GM12801 (cell line): Measurements from ENCODE around the gene KCNC2.

Experiments
- TF ChIP-seq, protein P1 (sequence below): IDR thresholded peaks from one replicate; pipeline ENCODE4 v1.5.1; 2011; ENCODE audit warnings: control low read depth; ENCODE audit not compliant: insufficient read length; ENCODE audit errors: extremely low read depth

Gene KCNC2

DNA sequence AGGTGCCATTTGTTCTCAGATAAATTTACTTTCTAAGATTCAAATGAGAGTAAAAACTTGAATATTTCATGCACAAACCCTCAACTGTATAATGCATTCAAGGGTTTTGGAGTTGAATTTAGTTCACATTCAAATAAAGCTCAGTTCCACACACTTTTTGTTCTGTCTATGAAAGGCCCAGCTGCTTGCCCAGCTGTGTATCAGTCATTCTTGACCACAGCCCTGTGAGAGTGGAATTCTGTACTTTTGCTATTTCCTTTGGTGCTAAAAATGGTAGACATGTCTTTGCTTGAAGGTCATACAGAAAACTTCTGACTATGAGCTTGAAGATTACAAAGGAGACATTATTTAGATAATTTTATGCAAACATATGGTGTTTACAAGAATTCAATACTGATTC, 110.4 kb downstream of the KCNC2 start:
- TF ChIP-seq, protein P1, sequence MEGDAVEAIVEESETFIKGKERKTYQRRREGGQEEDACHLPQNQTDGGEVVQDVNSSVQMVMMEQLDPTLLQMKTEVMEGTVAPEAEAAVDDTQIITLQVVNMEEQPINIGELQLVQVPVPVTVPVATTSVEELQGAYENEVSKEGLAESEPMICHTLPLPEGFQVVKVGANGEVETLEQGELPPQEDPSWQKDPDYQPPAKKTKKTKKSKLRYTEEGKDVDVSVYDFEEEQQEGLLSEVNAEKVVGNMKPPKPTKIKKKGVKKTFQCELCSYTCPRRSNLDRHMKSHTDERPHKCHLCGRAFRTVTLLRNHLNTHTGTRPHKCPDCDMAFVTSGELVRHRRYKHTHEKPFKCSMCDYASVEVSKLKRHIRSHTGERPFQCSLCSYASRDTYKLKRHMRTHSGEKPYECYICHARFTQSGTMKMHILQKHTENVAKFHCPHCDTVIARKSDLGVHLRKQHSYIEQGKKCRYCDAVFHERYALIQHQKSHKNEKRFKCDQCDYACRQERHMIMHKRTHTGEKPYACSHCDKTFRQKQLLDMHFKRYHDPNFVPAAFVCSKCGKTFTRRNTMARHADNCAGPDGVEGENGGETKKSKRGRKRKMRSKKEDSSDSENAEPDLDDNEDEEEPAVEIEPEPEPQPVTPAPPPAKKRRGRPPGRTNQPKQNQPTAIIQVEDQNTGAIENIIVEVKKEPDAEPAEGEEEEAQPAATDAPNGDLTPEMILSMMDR: no peak

DNA sequence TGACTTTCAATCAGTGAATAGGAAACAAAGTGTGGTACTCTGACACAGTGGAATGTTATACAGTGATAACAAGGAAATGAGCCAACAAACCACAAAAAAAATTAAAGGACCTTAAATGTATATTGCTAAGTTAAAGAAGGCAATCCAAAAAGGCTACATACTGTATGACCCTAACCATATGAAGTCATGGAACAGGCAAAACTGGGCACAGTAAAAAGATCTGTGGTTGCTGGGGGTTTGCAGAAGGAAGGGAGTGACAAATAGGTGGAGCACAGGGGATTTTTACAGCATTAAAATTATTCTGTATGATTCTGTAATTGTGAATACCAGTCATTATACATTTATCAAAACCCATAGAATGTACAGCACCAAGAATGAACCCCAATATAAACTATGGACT, 112.6 kb downstream of the KCNC2 start:
- TF ChIP-seq, protein P1: no peak

GRCh38 chr12:75087654-75088053, 122.0 kb downstream of the KCNC2 start:
- TF ChIP-seq, protein P1: no peak

GRCh38 chr12:75086091-75087038, 123.3 kb downstream of the KCNC2 start:
- TF ChIP-seq, protein P1: no peak

GRCh38 chr12:75081305-75081704, 128.3 kb downstream of the KCNC2 start:
- TF ChIP-seq, protein P1: no peak

DNA sequence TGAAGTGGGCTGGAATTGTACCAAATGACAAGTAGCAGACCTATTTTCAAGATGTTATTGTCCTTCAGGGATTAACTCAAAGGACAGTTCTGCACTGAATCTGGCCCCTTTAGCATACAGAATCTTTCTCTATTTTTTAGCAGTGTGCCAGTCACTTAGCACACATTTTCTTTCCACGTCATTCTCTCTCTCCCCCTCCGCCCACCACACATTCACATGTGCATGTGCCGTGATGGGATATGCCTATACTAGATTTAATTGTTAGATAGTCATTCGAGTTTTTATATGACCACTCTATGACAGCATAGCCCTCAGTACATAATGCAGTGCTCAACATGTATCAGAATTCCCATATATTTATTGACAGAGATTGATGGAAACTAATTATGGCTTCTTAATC, 129.1 kb downstream of the KCNC2 start:
- TF ChIP-seq, protein P1: no peak

DNA sequence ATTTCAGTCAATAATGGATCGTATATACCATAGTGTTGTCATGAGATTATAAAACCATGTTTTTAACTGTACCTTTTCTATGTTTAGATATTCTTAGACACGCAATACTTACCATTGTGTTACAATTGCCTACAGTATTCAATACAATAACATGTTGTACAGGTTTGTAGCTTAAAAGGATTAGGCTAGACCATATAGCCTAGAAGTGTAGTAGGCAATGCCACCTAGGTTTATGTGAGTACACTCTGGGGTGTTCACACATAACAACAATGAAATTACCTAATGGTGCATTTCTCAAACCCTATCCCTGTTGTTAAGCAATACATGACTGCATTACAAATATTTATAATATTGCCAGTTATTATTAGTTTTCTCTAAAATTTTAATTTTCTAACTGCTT, 144.2 kb downstream of the KCNC2 start:
- TF ChIP-seq, protein P1: no peak
